Smooth muscle cell (in vitro differentiated cells): ENCODE data around the gene CTSD. TPM values are rescaled to one million over a fixed set of nuclear protein-coding genes. Genes with fewer than 3 reads are reported as not detected.

Source experiments
- DNase-seq: peaks from one replicate; lab custom pipeline; 2025; ENCODE audit not compliant: unreplicated experiment; lab: John Stamatoyannopoulos, UW
- H2AFZ ChIP-seq: fragments of 200-600 bp; sonication (generic); 2 replicates; pipeline ENCODE4 v1.6.0; 2016; ENCODE audit warnings: antibody characterized with exemption, low read depth, mild to moderate bottlenecking
- H3F3A ChIP-seq: fragments of 200-600 bp; sonication (generic); 2 replicates; pipeline ENCODE4 v1.6.0; 2017; ENCODE audit warnings: antibody characterized with exemption, low read depth
- H3K27ac ChIP-seq: fragments of 200-600 bp; sonication (generic); 2 replicates; pipeline ENCODE4 v1.5.1; 2016; ENCODE audit warnings: low read depth, mild to moderate bottlenecking
- H3K27me3 ChIP-seq: fragments of 200-600 bp; sonication (generic); 2 replicates; pipeline ENCODE4 v1.6.1; 2016; ENCODE audit warnings: low read depth, mild to moderate bottlenecking
- H3K36me3 ChIP-seq: fragments of 200-600 bp; sonication (generic); 2 replicates; pipeline ENCODE4 v1.5.1; 2016; ENCODE audit warnings: low read depth
- H3K4me1 ChIP-seq: fragments of 200-600 bp; sonication (generic); 2 replicates; pipeline ENCODE4 v1.5.1; 2016; ENCODE audit warnings: low read depth
- H3K4me2 ChIP-seq: fragments of 200-600 bp; sonication (generic); 2 replicates; pipeline ENCODE4 v1.6.0; 2016; ENCODE audit warnings: mild to moderate bottlenecking
- H3K4me3 ChIP-seq: fragments of 200-600 bp; sonication (generic); 2 replicates; pipeline ENCODE4 v1.5.1; 2016; ENCODE audit warnings: mild to moderate bottlenecking
- H3K79me2 ChIP-seq: fragments of 200-600 bp; sonication (generic); 2 replicates; pipeline ENCODE4 v1.6.0; 2016; ENCODE audit warnings: low read depth, mild to moderate bottlenecking
- H3K9ac ChIP-seq: fragments of 200-600 bp; sonication (generic); 2 replicates; pipeline ENCODE4 v1.6.0; 2016; ENCODE audit warnings: low read depth
- H3K9me3 ChIP-seq: fragments of 200-600 bp; sonication (generic); replicated peaks from 2 replicates; pipeline ENCODE4 v1.5.1; 2016; ENCODE audit warnings: low read depth
- H4K20me1 ChIP-seq: fragments of 200-600 bp; sonication (generic); 2 replicates; pipeline ENCODE4 v1.6.0; 2016; ENCODE audit warnings: low read depth
- WGBS: methylation state at CpG from one replicate; pipeline ENCODE4 v1.1.7; 2016; ENCODE audit warnings: low lambda C conversion rate; 5-methylcytosine and 5-hydroxymethylcytosine counted together
- polyA plus RNA-seq: library from polyadenylated mRNA; unstranded; fragments of >200 nt; fragmentation: Nextera tagmentation; extraction: Ambion mirVana; gene quantifications from 2 replicates; pipeline ENCODE4 v1.2.1, GENCODE V29; 2016
- total RNA-seq: library from RNA; depleted of rRNA; stranded (reverse); fragments of >200 nt; gene quantifications from 2 replicates; pipeline ENCODE4 v1.2.3, GENCODE V29; 2014
- TF ChIP-seq, protein P1 (sequence below): fragments of 200-600 bp; sonication (generic); IDR thresholded peaks from 2 replicates; pipeline ENCODE4 v1.5.1; 2017; ENCODE audit warnings: borderline replicate concordance, mild to moderate bottlenecking, antibody characterized with exemption; ENCODE audit not compliant: insufficient read depth, poor library complexity, severe bottlenecking

CTSD gene
- total and polyA plus RNA-seq, 2 experiments from 2014 or later = 101 to 301 TPM

DNA sequence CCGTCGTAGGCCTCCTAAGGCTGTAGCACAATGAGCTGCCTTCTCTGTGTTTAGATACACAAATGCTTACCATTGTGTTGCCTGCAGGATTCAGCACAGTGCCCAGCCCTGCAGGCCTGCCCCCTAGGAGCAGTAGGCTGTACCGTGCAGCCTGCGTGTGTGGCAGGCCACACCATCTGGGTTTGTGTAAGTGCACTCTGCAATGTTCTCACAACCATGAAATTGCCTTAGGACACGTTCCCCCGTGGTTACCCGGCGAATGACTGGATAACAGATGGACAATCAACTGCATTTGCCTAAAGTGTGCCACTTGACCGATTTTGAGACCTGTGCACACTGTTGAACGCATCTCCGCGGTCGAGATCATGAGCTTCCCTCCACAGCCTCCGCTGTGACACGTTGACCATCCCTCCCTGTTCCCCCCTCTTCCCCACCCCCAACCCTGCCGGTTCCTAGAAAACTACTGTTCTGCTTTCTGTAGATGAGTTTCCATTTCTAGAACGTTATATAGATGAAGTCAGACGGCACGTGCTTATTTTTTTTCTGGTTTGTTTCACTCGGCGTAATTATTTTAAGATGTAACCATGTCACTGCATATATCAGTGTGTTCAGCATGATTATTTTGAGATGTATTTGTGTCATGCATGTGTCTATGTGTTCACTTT lies 22.2 kb upstream of the CTSD start:
- DNase-seq = no peak
- Histone ChIP-seq H3K4me1 (no peaks in the 10 kb centered on the region), H3K27me3 (no peaks in the 10 kb centered on the region), H3F3A (no peaks in the 10 kb centered on the region), H3K27ac (no peak overlapping the region), H3K79me2 (no peaks in the 10 kb centered on the region), H4K20me1 (no peaks in the 10 kb centered on the region), H3K9ac (no peak overlapping the region), H3K4me3 (no peak overlapping the region), H3K4me2 (no peak overlapping the region), H3K36me3 (no peaks in the 10 kb centered on the region), H2AFZ (no peak overlapping the region), H3K9me3 (no peaks in the 10 kb centered on the region)
- 91% methylated on average over 21 of the region's 21 CpGs for WGBS
- TF ChIP-seq, protein P1, sequence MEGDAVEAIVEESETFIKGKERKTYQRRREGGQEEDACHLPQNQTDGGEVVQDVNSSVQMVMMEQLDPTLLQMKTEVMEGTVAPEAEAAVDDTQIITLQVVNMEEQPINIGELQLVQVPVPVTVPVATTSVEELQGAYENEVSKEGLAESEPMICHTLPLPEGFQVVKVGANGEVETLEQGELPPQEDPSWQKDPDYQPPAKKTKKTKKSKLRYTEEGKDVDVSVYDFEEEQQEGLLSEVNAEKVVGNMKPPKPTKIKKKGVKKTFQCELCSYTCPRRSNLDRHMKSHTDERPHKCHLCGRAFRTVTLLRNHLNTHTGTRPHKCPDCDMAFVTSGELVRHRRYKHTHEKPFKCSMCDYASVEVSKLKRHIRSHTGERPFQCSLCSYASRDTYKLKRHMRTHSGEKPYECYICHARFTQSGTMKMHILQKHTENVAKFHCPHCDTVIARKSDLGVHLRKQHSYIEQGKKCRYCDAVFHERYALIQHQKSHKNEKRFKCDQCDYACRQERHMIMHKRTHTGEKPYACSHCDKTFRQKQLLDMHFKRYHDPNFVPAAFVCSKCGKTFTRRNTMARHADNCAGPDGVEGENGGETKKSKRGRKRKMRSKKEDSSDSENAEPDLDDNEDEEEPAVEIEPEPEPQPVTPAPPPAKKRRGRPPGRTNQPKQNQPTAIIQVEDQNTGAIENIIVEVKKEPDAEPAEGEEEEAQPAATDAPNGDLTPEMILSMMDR = no peak

DNA sequence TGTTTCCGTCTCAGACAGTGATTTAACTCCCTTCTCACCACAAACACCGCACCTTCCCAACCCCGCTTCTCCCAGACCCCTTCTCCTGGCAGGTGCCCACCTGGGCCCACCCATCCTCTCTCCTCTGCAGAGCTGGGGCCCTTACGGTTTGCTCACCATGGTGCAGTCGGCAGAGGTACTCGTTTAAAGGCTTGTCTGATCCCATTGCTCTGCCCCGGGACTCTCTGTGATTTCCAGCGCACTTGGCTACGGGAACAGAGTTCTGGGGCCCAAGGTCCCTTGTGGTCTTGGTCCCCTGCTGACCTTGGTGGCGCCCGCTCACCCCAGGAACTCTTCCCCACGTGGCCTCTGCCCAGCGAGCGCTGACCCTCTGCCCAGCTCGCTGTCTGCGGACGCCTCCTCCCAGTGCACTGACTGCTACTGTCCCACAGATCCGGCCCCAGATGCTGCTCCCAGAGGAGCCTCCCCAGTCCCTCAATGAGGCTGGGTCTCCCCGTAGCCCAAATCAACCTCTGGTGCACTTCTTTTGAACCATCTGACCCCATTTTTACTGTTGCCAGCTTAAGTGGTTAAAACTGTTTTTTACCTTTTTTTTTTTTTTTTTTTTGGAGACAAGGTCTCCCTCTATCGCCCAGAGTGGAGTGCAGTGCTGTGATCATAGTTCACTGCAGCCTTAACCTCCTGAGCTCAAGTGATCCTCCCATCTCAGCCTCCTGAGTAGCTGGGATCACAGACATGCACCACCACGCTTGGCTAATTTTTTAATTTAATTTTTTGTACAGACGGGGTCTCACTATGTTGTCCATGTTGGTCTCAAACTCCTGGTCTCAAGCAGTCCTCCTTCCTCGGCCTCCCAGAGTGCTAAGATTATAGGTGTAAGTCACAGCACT lies 21.3 kb upstream of the CTSD start:
- Histone ChIP-seq H3K79me2 (no peaks in the 10 kb centered on the region), H2AFZ (no peak overlapping the region), H3K4me2 (no peak overlapping the region), H3K4me1 (no peaks in the 10 kb centered on the region), H3K9me3 (no peaks in the 10 kb centered on the region), H4K20me1 (no peaks in the 10 kb centered on the region), H3K27ac (no peak overlapping the region), H3F3A (no peaks in the 10 kb centered on the region), H3K4me3 (no peak overlapping the region), H3K36me3 (no peaks in the 10 kb centered on the region), H3K27me3 (no peaks in the 10 kb centered on the region), H3K9ac (no peak overlapping the region)
- DNase-seq = no peak
- WGBS = 93% methylated on average over 22 of the region's 23 CpGs
- TF ChIP-seq, protein P1 = no peak

DNA sequence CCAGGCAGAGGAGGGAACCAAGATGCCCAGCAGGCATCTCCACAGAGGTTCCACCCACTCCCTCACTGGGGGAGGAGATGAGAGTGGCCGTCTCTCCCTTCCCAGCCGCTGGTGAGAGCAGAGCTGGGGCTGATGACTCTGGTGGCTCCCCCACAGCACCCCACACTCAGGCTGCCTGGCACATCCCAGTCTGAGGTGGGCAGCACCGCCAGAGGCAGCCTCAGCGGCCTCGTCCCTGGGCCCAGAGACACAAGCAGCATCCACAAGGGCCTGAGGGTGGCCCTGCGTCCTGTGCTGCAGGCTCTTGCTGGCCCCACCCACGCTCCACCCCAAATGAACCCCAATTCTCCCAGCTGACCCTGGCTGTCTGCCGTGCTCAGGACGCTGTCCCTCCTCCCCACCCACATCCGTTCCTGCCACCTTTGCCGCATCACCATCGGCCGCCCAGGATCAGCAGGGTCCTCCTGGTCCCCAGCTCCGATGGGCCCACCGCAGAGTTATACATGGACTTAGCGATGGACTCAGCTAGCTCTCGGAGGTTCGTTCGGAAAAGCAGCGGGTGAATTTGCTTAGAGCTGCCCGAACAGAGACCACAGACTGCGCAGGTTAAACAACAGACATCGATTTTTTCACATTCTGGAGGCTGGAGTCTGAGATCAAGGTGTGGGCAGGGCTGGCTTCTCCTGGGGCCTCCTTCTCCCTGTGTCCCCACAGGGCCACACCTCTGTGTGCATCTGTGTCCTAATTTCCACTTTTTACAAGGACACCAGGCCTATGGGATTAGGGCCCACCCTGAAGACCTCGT lies 20.2 kb upstream of the CTSD start:
- Histone ChIP-seq H3K4me1 (no peaks in the 10 kb centered on the region), H3K27ac (no peak overlapping the region), H3K4me3 (no peak overlapping the region), H3K9me3 (no peaks in the 10 kb centered on the region), H2AFZ (no peak overlapping the region), H3K4me2 (no peak overlapping the region), H3K9ac (no peak overlapping the region), H4K20me1 (no peaks in the 10 kb centered on the region), H3K27me3 (no peaks in the 10 kb centered on the region), H3F3A (no peaks in the 10 kb centered on the region), H3K79me2 (no peaks in the 10 kb centered on the region), H3K36me3 (no peaks in the 10 kb centered on the region)
- DNase-seq = no peak
- TF ChIP-seq, protein P1 = no peak
- WGBS = 91% methylated on average over 24 of the region's 24 CpGs
